Peyer's patch (tissue), 4 donors: ENCODE measurements around the gene CLNK.

Source experiments
- POLR2A ChIP-seq, 2 donors: fragments of 450-650 bp; IDR thresholded peaks; one replicate each; pipeline ENCODE4 v1.5.1; 2017; ENCODE audit warnings: antibody characterized with exemption in 2 of 2, mild to moderate bottlenecking in 2 of 2, moderate library complexity in 2 of 2
- TF ChIP-seq, protein P1 (sequence below), 6 experiments: fragments of 450-650 bp in 4 of 6; fragments of 200-600 bp in 2 of 6; sonication (generic) in 1 of 6; IDR thresholded peaks; one replicate each; pipeline ENCODE4 v1.5.1; 2017 to 2019; ENCODE audit warnings: antibody characterized with exemption in 6 of 6, mild to moderate bottlenecking in 3 of 6, moderate library complexity in 1 of 6

DNA sequence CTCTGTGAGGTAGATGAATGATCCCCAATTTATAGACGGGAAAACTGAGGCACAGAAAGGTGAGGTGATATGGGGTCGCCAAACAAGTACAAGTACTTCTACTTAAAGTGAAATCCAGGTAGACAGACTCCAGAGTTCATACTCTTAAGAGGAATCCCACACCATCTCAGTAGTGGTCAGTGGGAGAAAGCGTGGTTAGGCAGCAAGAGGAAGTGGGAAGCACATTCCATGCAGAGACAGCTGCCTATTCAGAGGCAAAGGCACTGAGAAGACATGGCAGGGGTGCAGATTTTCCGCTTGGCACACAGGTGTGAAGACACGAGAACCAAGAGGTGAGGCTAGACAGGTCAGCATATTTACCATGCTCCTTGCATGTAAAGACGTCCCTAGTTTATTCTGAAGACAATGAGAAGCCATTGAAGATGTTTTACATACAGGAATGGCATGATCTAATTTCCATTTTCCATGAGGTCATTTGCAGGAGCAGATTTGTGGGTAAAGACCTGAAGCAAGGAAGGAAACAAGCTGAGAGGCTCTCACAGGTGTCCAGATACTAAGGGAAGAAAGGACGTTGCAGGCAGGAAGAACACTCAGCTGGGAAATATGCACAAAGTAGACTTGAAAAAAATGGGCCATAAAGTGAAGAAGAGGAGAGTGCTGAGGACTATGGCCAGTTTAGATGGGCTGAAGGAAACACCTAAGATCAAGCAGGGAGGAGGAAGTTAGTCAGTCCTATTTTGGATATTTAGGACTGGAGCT lies 17.3 kb upstream of the CLNK start:
- TF ChIP-seq, protein P1, sequence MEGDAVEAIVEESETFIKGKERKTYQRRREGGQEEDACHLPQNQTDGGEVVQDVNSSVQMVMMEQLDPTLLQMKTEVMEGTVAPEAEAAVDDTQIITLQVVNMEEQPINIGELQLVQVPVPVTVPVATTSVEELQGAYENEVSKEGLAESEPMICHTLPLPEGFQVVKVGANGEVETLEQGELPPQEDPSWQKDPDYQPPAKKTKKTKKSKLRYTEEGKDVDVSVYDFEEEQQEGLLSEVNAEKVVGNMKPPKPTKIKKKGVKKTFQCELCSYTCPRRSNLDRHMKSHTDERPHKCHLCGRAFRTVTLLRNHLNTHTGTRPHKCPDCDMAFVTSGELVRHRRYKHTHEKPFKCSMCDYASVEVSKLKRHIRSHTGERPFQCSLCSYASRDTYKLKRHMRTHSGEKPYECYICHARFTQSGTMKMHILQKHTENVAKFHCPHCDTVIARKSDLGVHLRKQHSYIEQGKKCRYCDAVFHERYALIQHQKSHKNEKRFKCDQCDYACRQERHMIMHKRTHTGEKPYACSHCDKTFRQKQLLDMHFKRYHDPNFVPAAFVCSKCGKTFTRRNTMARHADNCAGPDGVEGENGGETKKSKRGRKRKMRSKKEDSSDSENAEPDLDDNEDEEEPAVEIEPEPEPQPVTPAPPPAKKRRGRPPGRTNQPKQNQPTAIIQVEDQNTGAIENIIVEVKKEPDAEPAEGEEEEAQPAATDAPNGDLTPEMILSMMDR (IDR thresholded peaks at IDR 0.05) = no peak
- no peak for TF ChIP-seq POLR2A (IDR thresholded peaks at IDR 0.05)
